ENCODE data around the gene IL17RD. TPM values are rescaled to one million over a fixed set of nuclear protein-coding genes. Genes with fewer than 3 reads are reported as not detected.

The IL17RD gene
- total and polyA plus RNA-seq, 10 of the 15 experiments (the other 5 are each of a cell fraction or from before 2014, with no cell fraction given) = 0.01 to 0.08 (median 0.04) TPM; not detected in 3

- no peak overlapping the region for H3K4me2 ChIP-seq (ENCODE audit: control insufficient read depth, insufficient read depth)
- intact Hi-C loops (cut with micrococcal nuclease; ENCODE audit: unreplicated experiment) = no loop called here
- ChIA-PET POLR2A (no interaction called here), RAD21 (ENCODE audit: unreplicated experiment) (no interaction called here), CTCF (no interaction called here), SMC1A (ENCODE audit: uncharacterized antibody, unreplicated experiment) (interaction anchor here (1.7 kb wide), 1 partner anchor 18 kb away, joined by 5 read pairs; no protein-coding TSS in a partner anchor)
- no peak overlapping the region for H3K9ac ChIP-seq (ENCODE audit: control insufficient read depth, insufficient read depth, low read length)
- no TSS peak for BruUV-seq (replicated peaks)
- 33% methylated on average over 3 of the region's 3 CpGs for WGBS (ENCODE audit: insufficient coverage, insufficient replicate concordance, low lambda C conversion rate, missing lambda C conversion rate)
- H3K27me3 ChIP-seq (replicated peaks in 1 of 2; ENCODE audit: control insufficient read depth in 2 of 2, insufficient read depth in 2 of 2, low read length in 1 of 2) = peaks cover 3 to 4% of the 10 kb centered on the region in 2 experiments
- DNase-seq (ENCODE audit: low read depth, low spot score) (no peak), ATAC-seq (no peak), FAIRE-seq (no peak)
- no peak overlapping the region for H2AFZ ChIP-seq (ENCODE audit: control insufficient read depth, low read depth, low read length)
- no peaks in the 10 kb centered on the region for H3K4me1 ChIP-seq (ENCODE audit: control insufficient read depth, insufficient read depth, low read length)
- in situ Hi-C loops (cut with MboI) = no loop called here
- H3K36me3 ChIP-seq (ENCODE audit: control insufficient read depth in 2 of 2, insufficient read depth in 2 of 2, low read length in 1 of 2) = no peaks in the 10 kb centered on the region
- TF ChIP-seq, protein P1, sequence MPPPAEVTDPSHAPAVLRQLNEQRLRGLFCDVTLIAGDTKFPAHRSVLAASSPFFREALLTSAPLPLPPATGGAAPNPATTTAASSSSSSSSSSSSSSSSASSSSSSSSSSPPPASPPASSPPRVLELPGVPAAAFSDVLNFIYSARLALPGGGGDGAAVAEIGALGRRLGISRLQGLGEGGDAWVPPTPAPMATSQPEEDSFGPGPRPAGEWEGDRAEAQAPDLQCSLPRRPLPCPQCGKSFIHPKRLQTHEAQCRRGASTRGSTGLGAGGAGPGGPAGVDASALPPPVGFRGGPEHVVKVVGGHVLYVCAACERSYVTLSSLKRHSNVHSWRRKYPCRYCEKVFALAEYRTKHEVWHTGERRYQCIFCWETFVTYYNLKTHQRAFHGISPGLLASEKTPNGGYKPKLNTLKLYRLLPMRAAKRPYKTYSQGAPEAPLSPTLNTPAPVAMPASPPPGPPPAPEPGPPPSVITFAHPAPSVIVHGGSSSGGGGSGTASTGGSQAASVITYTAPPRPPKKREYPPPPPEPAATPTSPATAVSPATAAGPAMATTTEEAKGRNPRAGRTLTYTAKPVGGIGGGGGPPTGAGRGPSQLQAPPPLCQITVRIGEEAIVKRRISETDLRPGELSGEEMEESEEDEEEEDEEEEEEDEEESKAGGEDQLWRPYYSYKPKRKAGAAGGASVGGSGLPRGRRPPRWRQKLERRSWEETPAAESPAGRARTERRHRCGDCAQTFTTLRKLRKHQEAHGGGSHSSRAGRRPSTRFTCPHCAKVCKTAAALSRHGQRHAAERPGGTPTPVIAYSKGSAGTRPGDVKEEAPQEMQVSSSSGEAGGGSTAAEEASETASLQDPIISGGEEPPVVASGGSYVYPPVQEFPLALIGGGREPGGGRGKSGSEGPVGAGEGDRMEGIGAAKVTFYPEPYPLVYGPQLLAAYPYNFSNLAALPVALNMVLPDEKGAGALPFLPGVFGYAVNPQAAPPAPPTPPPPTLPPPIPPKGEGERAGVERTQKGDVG (CRISPR knock-in tag; IDR thresholded peaks at IDR 0.05) = no peak
- TF ChIP-seq, protein P2, sequence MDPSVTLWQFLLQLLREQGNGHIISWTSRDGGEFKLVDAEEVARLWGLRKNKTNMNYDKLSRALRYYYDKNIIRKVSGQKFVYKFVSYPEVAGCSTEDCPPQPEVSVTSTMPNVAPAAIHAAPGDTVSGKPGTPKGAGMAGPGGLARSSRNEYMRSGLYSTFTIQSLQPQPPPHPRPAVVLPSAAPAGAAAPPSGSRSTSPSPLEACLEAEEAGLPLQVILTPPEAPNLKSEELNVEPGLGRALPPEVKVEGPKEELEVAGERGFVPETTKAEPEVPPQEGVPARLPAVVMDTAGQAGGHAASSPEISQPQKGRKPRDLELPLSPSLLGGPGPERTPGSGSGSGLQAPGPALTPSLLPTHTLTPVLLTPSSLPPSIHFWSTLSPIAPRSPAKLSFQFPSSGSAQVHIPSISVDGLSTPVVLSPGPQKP (IDR thresholded peaks at IDR 0.05; ENCODE audit: low read depth, low read length) = no peak
- TF ChIP-seq ETV6 (conservative IDR thresholded peaks at IDR 0.05 in 1 of 2, IDR thresholded peaks at IDR 0.05 in 1 of 2; ENCODE audit: borderline replicate concordance in 1 of 2, low read depth in 1 of 2) (no peak), EED (IDR thresholded peaks at IDR 0.05; ENCODE audit: low read depth) (no peak), RAD21 (IDR thresholded peaks at IDR 0.05; ENCODE audit: insufficient read depth, low read depth, low read length) (no peak), HDAC2 (IDR thresholded peaks at IDR 0.05) (no peak), TBL1XR1 (IDR thresholded peaks at IDR 0.05; ENCODE audit: low read depth, low read length) (no peak)
- no peak overlapping the region for H3K27ac ChIP-seq (ENCODE audit: control insufficient read depth, insufficient read depth)
- no peaks in the 10 kb centered on the region for H3K9me3 ChIP-seq (replicated peaks; ENCODE audit: control insufficient read depth, insufficient read depth, low read length)
- H4K20me1 ChIP-seq (ENCODE audit: control insufficient read depth, insufficient read depth) = no peaks in the 10 kb centered on the region
- no peak overlapping the region for H3K4me3 ChIP-seq
- H3K79me2 ChIP-seq (ENCODE audit: control insufficient read depth, insufficient read depth, low read length) = no peaks in the 10 kb centered on the region
These were observed 46.9 kb downstream of the IL17RD start for GRCh38 chr3:57118254-57118653.

Data from GM12878 (cell line).